WTC11 (cell line): ENCODE results near the gene RFX4. TPM values are rescaled to one million over a fixed set of nuclear protein-coding genes. Genes with fewer than 3 reads are reported as not detected.

Experiments used
- ATAC-seq: fragments of 200-7000 bp; cut with Tn5 transposase; 2 replicates; pipeline ENCODE4 v1.10.0; 2021; ENCODE audit warnings: mild to moderate bottlenecking, moderate library complexity
- CTCF ChIA-PET: fragments of 300-600 bp; sonication (Branson Sonifier 250); formaldehyde crosslinking; loops from one replicate; lab custom pipeline; 2021; ENCODE audit warnings: antibody characterized with exemption; lab: Charles Lee
- POLR2A ChIA-PET: fragments of 350-600 bp; sonication (Branson Sonifier 250); formaldehyde crosslinking; loops from one replicate; lab custom pipeline; 2021; ENCODE audit warnings: antibody characterized with exemption; lab: Charles Lee
- DNase-seq: peaks from one replicate; pipeline ENCODE4 v3.0.0; 2021; ENCODE audit warnings: low spot score
- H3K27ac Mint-ChIP-seq: 2 replicates; pipeline ENCODE4 v1.8.0; 2021; ENCODE audit warnings: mixed read lengths
- H3K27me3 Mint-ChIP-seq: 2 replicates; pipeline ENCODE4 v1.8.0; 2021; ENCODE audit warnings: low read depth, mild to moderate bottlenecking, moderate library complexity, mixed read lengths
- H3K36me3 Mint-ChIP-seq: 2 replicates; pipeline ENCODE4 v1.8.0; 2021; ENCODE audit warnings: mixed read lengths
- H3K4me1 Mint-ChIP-seq: 2 replicates; pipeline ENCODE4 v1.8.0; 2022; ENCODE audit warnings: mixed read lengths
- H3K4me3 Mint-ChIP-seq: 2 replicates; pipeline ENCODE4 v1.8.0; 2021; ENCODE audit warnings: mild to moderate bottlenecking, moderate library complexity, mixed read lengths
- H3K9me3 Mint-ChIP-seq: 2 replicates; pipeline ENCODE4 v1.8.0; 2021; ENCODE audit warnings: mixed read lengths
- CBFB ChIP-seq: sonication (generic); formaldehyde crosslinking; IDR thresholded peaks from 2 replicates; pipeline ENCODE4 v1.8.1; 2022; ENCODE audit warnings: mild to moderate bottlenecking, low read depth, missing genetic modification reagents
- CREM ChIP-seq: sonication (generic); formaldehyde crosslinking; IDR thresholded peaks from 2 replicates; pipeline ENCODE4 v1.8.1; 2022; ENCODE audit warnings: mild to moderate bottlenecking, missing genetic modification reagents, moderate library complexity
- FOXK1 ChIP-seq: sonication (generic); formaldehyde crosslinking; IDR thresholded peaks from 2 replicates; pipeline ENCODE4 v1.8.0; 2022; ENCODE audit warnings: mild to moderate bottlenecking, moderate library complexity, missing genetic modification reagents
- FOXP1 ChIP-seq: sonication (generic); formaldehyde crosslinking; IDR thresholded peaks from 2 replicates; pipeline ENCODE4 v1.8.0; 2022; ENCODE audit warnings: missing genetic modification reagents, mild to moderate bottlenecking, moderate library complexity, borderline replicate concordance
- NFE2L1 ChIP-seq: sonication (generic); formaldehyde crosslinking; IDR thresholded peaks from 2 replicates; pipeline ENCODE4 v1.8.1; 2023; ENCODE audit warnings: missing genetic modification reagents
- SMAD4 ChIP-seq: sonication (generic); formaldehyde crosslinking; IDR thresholded peaks from 2 replicates; pipeline ENCODE4 v1.8.0; 2022; ENCODE audit warnings: mild to moderate bottlenecking, missing genetic modification reagents
- TEAD4 ChIP-seq: sonication (generic); formaldehyde crosslinking; IDR thresholded peaks from 2 replicates; pipeline ENCODE4 v1.8.0; 2022; ENCODE audit warnings: mild to moderate bottlenecking, missing genetic modification reagents
- ZBTB21 ChIP-seq: sonication (generic); formaldehyde crosslinking; IDR thresholded peaks from 2 replicates; pipeline ENCODE4 v1.8.1; 2023; ENCODE audit warnings: mild to moderate bottlenecking, missing genetic modification reagents, borderline replicate concordance
- ZNF396 ChIP-seq: fragments of 250-450 bp; sonication (Bioruptor Pico); IDR thresholded peaks from 2 replicates; pipeline ENCODE4 v1.8.0; 2021; ENCODE audit warnings: mild to moderate bottlenecking, moderate library complexity, borderline replicate concordance
- total RNA-seq: library from RNA; stranded (reverse); gene quantifications from 3 replicates; pipeline ENCODE4 v1.2.3, GENCODE V29; 2021
- TF ChIP-seq, protein P1 (sequence below): sonication (generic); formaldehyde crosslinking; IDR thresholded peaks from 2 replicates; pipeline ENCODE4 v1.8.1; 2022; ENCODE audit warnings: low read depth, mild to moderate bottlenecking, moderate library complexity, missing genetic modification reagents, borderline replicate concordance
- TF ChIP-seq, protein P2 (sequence below): sonication (generic); formaldehyde crosslinking; IDR thresholded peaks from 2 replicates; pipeline ENCODE4 v1.8.1; 2022; ENCODE audit warnings: missing genetic modification reagents, borderline replicate concordance
- TF ChIP-seq, protein P3 (sequence below): sonication (generic); formaldehyde crosslinking; IDR thresholded peaks from 2 replicates; pipeline ENCODE4 v1.8.1; 2023; ENCODE audit warnings: mild to moderate bottlenecking, missing genetic modification reagents, moderate library complexity
- TF ChIP-seq, protein P4 (sequence below): sonication (generic); formaldehyde crosslinking; IDR thresholded peaks from 2 replicates; pipeline ENCODE4 v1.8.1; 2023; ENCODE audit warnings: mild to moderate bottlenecking, missing genetic modification reagents, borderline replicate concordance
- TF ChIP-seq, protein P5 (sequence below): sonication (generic); formaldehyde crosslinking; conservative IDR thresholded peaks from 2 replicates; pipeline ENCODE4 v1.8.1; 2022; ENCODE audit warnings: mild to moderate bottlenecking, missing genetic modification reagents
- TF ChIP-seq, protein P6 (sequence below): sonication (generic); formaldehyde crosslinking; IDR thresholded peaks from 2 replicates; pipeline ENCODE4 v1.8.0; 2022; ENCODE audit warnings: mild to moderate bottlenecking, missing genetic modification reagents
- TF ChIP-seq, protein P7 (sequence below): sonication (generic); formaldehyde crosslinking; IDR thresholded peaks from 2 replicates; pipeline ENCODE4 v1.8.0; 2023; ENCODE audit warnings: missing genetic modification reagents

RFX4 gene
- total RNA-seq, 1 experiment from 2014 or later, result 0.26 TPM

DNA sequence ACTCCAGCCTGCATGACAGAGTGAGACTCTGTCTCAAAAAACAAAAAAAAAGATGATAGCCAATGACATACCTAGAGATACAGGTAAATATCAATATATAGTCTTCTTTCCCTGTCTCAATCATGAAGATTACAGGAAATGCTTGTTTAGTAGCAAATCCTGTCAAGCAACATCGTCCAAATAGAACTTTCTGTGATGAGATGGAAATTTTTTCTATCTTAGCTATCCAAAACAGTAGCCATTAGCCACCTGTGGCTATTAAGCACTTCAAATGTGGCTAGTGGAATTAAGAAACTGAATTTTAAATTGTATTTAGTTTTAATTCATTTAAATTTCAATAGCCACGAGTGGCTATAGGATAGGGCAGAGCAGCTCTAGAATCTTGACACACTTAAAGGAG is 158.4 kb downstream of the RFX4 start:
- Mint-ChIP-seq H3K9me3 (no peaks in the 10 kb centered on the region), H3K4me3 (no peak overlapping the region), H3K4me1 (peaks cover 49% of the 10 kb centered on the region), H3K36me3 (no peaks in the 10 kb centered on the region), H3K27me3 (no peaks in the 10 kb centered on the region), H3K27ac (no peak overlapping the region)
- no peak for DNase-seq
- ChIA-PET POLR2A (no interaction called here), CTCF (interaction anchor here (0.9 to 1.6 kb wide), 3 partner anchors 12 to 178 kb away, joined by 3 to 7 read pairs (median 5); no protein-coding TSS in a partner anchor)
- ATAC-seq, result no peak
- TF ChIP-seq, protein P1, sequence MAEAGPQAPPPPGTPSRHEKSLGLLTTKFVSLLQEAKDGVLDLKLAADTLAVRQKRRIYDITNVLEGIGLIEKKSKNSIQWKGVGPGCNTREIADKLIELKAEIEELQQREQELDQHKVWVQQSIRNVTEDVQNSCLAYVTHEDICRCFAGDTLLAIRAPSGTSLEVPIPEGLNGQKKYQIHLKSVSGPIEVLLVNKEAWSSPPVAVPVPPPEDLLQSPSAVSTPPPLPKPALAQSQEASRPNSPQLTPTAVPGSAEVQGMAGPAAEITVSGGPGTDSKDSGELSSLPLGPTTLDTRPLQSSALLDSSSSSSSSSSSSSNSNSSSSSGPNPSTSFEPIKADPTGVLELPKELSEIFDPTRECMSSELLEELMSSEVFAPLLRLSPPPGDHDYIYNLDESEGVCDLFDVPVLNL (CRISPR knock-in tag), result no peak
- TF ChIP-seq, protein P2, sequence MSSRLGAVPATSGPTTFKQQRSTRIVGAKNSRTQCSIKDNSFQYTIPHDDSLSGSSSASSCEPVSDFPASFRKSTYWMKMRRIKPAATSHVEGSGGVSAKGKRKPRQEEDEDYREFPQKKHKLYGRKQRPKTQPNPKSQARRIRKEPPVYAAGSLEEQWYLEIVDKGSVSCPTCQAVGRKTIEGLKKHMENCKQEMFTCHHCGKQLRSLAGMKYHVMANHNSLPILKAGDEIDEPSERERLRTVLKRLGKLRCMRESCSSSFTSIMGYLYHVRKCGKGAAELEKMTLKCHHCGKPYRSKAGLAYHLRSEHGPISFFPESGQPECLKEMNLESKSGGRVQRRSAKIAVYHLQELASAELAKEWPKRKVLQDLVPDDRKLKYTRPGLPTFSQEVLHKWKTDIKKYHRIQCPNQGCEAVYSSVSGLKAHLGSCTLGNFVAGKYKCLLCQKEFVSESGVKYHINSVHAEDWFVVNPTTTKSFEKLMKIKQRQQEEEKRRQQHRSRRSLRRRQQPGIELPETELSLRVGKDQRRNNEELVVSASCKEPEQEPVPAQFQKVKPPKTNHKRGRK, result no peak
- TF ChIP-seq, protein P3, sequence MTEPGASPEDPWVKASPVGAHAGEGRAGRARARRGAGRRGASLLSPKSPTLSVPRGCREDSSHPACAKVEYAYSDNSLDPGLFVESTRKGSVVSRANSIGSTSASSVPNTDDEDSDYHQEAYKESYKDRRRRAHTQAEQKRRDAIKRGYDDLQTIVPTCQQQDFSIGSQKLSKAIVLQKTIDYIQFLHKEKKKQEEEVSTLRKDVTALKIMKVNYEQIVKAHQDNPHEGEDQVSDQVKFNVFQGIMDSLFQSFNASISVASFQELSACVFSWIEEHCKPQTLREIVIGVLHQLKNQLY (CRISPR knock-in tag), result no peak
- TF ChIP-seq, protein P4, sequence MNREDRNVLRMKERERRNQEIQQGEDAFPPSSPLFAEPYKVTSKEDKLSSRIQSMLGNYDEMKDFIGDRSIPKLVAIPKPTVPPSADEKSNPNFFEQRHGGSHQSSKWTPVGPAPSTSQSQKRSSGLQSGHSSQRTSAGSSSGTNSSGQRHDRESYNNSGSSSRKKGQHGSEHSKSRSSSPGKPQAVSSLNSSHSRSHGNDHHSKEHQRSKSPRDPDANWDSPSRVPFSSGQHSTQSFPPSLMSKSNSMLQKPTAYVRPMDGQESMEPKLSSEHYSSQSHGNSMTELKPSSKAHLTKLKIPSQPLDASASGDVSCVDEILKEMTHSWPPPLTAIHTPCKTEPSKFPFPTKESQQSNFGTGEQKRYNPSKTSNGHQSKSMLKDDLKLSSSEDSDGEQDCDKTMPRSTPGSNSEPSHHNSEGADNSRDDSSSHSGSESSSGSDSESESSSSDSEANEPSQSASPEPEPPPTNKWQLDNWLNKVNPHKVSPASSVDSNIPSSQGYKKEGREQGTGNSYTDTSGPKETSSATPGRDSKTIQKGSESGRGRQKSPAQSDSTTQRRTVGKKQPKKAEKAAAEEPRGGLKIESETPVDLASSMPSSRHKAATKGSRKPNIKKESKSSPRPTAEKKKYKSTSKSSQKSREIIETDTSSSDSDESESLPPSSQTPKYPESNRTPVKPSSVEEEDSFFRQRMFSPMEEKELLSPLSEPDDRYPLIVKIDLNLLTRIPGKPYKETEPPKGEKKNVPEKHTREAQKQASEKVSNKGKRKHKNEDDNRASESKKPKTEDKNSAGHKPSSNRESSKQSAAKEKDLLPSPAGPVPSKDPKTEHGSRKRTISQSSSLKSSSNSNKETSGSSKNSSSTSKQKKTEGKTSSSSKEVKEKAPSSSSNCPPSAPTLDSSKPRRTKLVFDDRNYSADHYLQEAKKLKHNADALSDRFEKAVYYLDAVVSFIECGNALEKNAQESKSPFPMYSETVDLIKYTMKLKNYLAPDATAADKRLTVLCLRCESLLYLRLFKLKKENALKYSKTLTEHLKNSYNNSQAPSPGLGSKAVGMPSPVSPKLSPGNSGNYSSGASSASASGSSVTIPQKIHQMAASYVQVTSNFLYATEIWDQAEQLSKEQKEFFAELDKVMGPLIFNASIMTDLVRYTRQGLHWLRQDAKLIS (CRISPR knock-in tag), result no peak
- TF ChIP-seq FOXP1 (no peak), NFE2L1 (CRISPR knock-in tag) (no peak), SMAD4 (no peak), ZBTB21 (CRISPR knock-in tag) (no peak), CREM (CRISPR knock-in tag) (no peak), FOXK1 (CRISPR knock-in tag) (no peak), CBFB (CRISPR knock-in tag) (no peak), TEAD4 (no peak), ZNF396 (no peak)
- TF ChIP-seq, protein P5, sequence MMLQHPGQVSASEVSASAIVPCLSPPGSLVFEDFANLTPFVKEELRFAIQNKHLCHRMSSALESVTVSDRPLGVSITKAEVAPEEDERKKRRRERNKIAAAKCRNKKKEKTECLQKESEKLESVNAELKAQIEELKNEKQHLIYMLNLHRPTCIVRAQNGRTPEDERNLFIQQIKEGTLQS (CRISPR knock-in tag), result no peak
- TF ChIP-seq, protein P6, sequence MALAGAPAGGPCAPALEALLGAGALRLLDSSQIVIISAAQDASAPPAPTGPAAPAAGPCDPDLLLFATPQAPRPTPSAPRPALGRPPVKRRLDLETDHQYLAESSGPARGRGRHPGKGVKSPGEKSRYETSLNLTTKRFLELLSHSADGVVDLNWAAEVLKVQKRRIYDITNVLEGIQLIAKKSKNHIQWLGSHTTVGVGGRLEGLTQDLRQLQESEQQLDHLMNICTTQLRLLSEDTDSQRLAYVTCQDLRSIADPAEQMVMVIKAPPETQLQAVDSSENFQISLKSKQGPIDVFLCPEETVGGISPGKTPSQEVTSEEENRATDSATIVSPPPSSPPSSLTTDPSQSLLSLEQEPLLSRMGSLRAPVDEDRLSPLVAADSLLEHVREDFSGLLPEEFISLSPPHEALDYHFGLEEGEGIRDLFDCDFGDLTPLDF, result no peak
- TF ChIP-seq, protein P7, sequence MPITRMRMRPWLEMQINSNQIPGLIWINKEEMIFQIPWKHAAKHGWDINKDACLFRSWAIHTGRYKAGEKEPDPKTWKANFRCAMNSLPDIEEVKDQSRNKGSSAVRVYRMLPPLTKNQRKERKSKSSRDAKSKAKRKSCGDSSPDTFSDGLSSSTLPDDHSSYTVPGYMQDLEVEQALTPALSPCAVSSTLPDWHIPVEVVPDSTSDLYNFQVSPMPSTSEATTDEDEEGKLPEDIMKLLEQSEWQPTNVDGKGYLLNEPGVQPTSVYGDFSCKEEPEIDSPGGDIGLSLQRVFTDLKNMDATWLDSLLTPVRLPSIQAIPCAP, result no peak
